Endothelial cell of umbilical vein (primary cell): ENCODE results near the gene LCN12.

ENCODE experiments used
- CTCF ChIP-seq, 2 donors: IDR thresholded peaks; 1 replicate in 1 of 2; 2 replicates in 1 of 2; pipeline ENCODE4 v1.5.1; 2011; ENCODE audit warnings: low read length in 2 of 2, mild to moderate bottlenecking in 2 of 2, moderate library complexity in 2 of 2, control low read depth in 1 of 2, inconsistent platforms in 1 of 2, low read depth in 1 of 2; ENCODE audit not compliant: insufficient read depth in 1 of 2; ENCODE audit errors: extremely low read depth in 1 of 2
- EZH2 ChIP-seq: IDR thresholded peaks from 2 replicates; pipeline ENCODE4 v1.6.1; 2012; ENCODE audit warnings: borderline replicate concordance, low read depth, mild to moderate bottlenecking, moderate library complexity, low read length, inconsistent platforms; ENCODE audit not compliant: severe bottlenecking
- MAX ChIP-seq: IDR thresholded peaks from 2 replicates; pipeline ENCODE4 v1.6.1; 2011; ENCODE audit not compliant: insufficient read depth, insufficient read length
- POLR2A ChIP-seq: IDR thresholded peaks from 2 replicates; pipeline ENCODE4 v1.6.1; 2012; ENCODE audit warnings: low read depth, mild to moderate bottlenecking, control low read depth, low read length

- TF ChIP-seq EZH2 = no peak
- no peak for TF ChIP-seq CTCF (IDR thresholded peaks at IDR 0.05; ENCODE audit: extremely low read depth in 1 of 2, insufficient read depth in 1 of 2, low read depth in 1 of 2, low read length in 2 of 2)
- TF ChIP-seq POLR2A = no peak
- no peak for TF ChIP-seq MAX
Observed at GRCh38 chr9:136955202-136955942, 3.3 kb downstream of the LCN12 start.
